Measurements from ENCODE around the gene ALG14. TPM values are rescaled to one million over a fixed set of nuclear protein-coding genes. Genes with fewer than 3 reads are reported as not detected.

Gene ALG14
- total RNA-seq, 1 donor from 2014 or later, result 10.5 TPM

DNA sequence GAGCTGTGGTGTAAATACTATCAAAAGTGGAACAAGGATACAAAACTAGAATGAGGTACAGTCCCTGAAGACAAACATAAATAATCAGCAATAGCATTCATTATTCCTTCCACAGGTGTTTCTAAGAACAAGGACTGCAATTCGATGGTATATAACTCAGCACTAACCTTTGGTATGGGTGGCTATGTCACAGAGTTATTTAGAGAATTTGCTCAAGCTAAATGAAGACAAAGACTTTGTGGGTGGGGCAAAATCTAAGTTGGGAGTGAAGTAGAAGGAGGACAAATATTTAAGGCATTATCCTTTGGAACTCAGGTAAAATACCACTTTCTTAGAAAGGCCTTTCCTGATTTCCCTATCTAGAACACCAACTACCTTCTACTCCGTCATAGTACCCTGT, 94.3 kb downstream of the ALG14 start:
- Mint-ChIP-seq H3K9me3 (ENCODE audit: low read depth) (no peaks in the 10 kb centered on the region), H3K27me3 (no peaks in the 10 kb centered on the region)

DNA sequence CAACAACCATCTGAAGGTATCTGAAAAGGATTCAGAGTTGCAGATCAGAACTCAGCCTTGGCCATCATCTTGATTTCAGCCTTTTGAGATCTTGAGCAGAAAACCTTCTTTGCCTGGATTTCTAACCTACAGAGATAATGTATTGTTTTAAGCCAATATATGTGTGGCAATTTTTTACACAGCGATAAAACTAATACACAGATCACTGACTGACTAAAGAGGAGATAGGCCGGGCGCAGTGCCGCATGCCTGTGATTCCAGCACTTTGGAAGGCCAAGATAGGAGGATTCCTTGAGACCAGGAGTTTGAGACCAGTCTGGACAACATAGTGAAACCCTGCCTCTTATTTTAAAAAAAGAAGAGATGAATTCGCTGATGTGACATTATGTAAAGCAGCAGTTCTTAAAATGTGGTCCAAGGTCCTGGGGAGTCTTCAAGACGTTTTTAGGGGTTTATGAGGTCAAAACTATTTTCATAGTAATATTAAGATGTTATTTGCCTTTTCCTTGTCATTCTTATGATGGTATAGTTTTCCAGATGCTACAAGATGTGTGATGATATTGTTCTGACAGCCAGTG, 95.7 kb downstream of the ALG14 start:
- no peak overlapping the region for H3K27ac Mint-ChIP-seq
- peaks cover 5% of the 10 kb centered on the region for H3K36me3 Mint-ChIP-seq (ENCODE audit: insufficient read depth)
- no peak overlapping the region for H3K4me3 Mint-ChIP-seq (ENCODE audit: low read depth)
- TF ChIP-seq CTCF (IDR thresholded peaks at IDR 0.05; ENCODE audit: unreplicated experiment), result no peak
- H3K27me3 Mint-ChIP-seq, result no peaks in the 10 kb centered on the region
- H3K9me3 Mint-ChIP-seq (ENCODE audit: low read depth), result no peaks in the 10 kb centered on the region
- peaks cover 17% of the 10 kb centered on the region for H3K4me1 Mint-ChIP-seq (ENCODE audit: low read depth)
- DNase-seq (ENCODE audit: low spot score, unreplicated experiment), result no peak

More for the DNA sequence above, 94.3 kb downstream of the ALG14 start:
- Mint-ChIP-seq H3K36me3 (ENCODE audit: insufficient read depth) (peaks cover 5% of the 10 kb centered on the region), H3K4me1 (ENCODE audit: low read depth) (peaks cover 14% of the 10 kb centered on the region), H3K4me3 (ENCODE audit: low read depth) (no peak overlapping the region), H3K27ac (peak overlapping the region; percentile 62)
- TF ChIP-seq CTCF (IDR thresholded peaks at IDR 0.05; ENCODE audit: unreplicated experiment), result no peak
- DNase-seq (ENCODE audit: low spot score, unreplicated experiment), result no peak

DNA sequence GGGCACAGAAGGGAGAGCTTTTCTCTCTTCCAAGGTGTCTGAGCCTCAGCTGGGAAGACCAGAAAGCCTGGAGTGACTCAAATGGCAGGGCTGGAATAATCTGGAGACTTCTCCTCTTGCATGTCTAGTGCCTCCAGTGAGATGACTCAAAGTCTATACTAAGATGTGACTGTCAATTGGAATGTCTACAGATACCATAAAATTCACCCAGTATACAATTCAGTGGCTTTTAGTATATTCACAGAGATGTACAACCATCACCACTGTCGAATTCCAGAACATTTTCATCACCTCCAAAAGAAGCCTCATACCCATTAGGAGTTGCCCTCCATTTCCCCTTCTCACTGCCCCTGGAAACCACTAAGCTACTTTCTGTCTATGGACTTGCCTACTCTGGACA, 97.9 kb downstream of the ALG14 start:
- no peaks in the 10 kb centered on the region for H3K9me3 Mint-ChIP-seq (ENCODE audit: low read depth)
- DNase-seq (ENCODE audit: low spot score, unreplicated experiment), result no peak
- no peak for TF ChIP-seq CTCF (IDR thresholded peaks at IDR 0.05; ENCODE audit: unreplicated experiment)
- H3K27me3 Mint-ChIP-seq, result no peaks in the 10 kb centered on the region
- no peak overlapping the region for H3K27ac Mint-ChIP-seq
- H3K4me1 Mint-ChIP-seq (ENCODE audit: low read depth), result peaks cover 13% of the 10 kb centered on the region
- H3K4me3 Mint-ChIP-seq (ENCODE audit: low read depth), result no peak overlapping the region
- peaks cover 3% of the 10 kb centered on the region for H3K36me3 Mint-ChIP-seq (ENCODE audit: insufficient read depth)

- H3K27me3 Mint-ChIP-seq, result no peaks in the 10 kb centered on the region
- H3K36me3 Mint-ChIP-seq (ENCODE audit: insufficient read depth), result peaks cover 3% of the 10 kb centered on the region
- no peak for DNase-seq (ENCODE audit: low spot score, unreplicated experiment)
- H3K4me3 Mint-ChIP-seq (ENCODE audit: low read depth), result no peak overlapping the region
- H3K27ac Mint-ChIP-seq, result no peak overlapping the region
- H3K4me1 Mint-ChIP-seq (ENCODE audit: low read depth), result peaks cover 8% of the 10 kb centered on the region
- no peaks in the 10 kb centered on the region for H3K9me3 Mint-ChIP-seq (ENCODE audit: low read depth)
- no peak for TF ChIP-seq CTCF (IDR thresholded peaks at IDR 0.05; ENCODE audit: unreplicated experiment)
These were observed 98.5 kb downstream of the ALG14 start for GRCh38 chr1:94974241-94974640.

- no peak for TF ChIP-seq CTCF (IDR thresholded peaks at IDR 0.05; ENCODE audit: unreplicated experiment)
- peaks cover 3% of the 10 kb centered on the region for H3K36me3 Mint-ChIP-seq (ENCODE audit: insufficient read depth)
- no peaks in the 10 kb centered on the region for H3K9me3 Mint-ChIP-seq (ENCODE audit: low read depth)
- DNase-seq (ENCODE audit: low spot score, unreplicated experiment), result no peak
- no peak overlapping the region for H3K4me3 Mint-ChIP-seq (ENCODE audit: low read depth)
- H3K27ac Mint-ChIP-seq, result no peak overlapping the region
- H3K4me1 Mint-ChIP-seq (ENCODE audit: low read depth), result peaks cover 8% of the 10 kb centered on the region
- no peaks in the 10 kb centered on the region for H3K27me3 Mint-ChIP-seq
These were observed 99.3 kb downstream of the ALG14 start for GRCh38 chr1:94973309-94973922.
